ENCODE results near the gene LDLRAD4.

GRCh38 chr18:13308369-13308768, 89.8 kb downstream of the LDLRAD4 start:
- TF ChIP-seq CTCF (IDR thresholded peaks at IDR 0.05) (no peak), POLR2A (IDR thresholded peaks at IDR 0.05) (no peak)

Measured in upper lobe of left lung (tissue), 4 donors.